ENCODE measurements around the gene APMAP. TPM values are rescaled to one million over a fixed set of nuclear protein-coding genes. Genes with fewer than 3 reads are reported as not detected.

The APMAP gene
- total and polyA plus RNA-seq, 2 of the 13 experiments (the other 11 are each of a cell fraction or from before 2014, with no cell fraction given), result 168 to 214 TPM

DNA sequence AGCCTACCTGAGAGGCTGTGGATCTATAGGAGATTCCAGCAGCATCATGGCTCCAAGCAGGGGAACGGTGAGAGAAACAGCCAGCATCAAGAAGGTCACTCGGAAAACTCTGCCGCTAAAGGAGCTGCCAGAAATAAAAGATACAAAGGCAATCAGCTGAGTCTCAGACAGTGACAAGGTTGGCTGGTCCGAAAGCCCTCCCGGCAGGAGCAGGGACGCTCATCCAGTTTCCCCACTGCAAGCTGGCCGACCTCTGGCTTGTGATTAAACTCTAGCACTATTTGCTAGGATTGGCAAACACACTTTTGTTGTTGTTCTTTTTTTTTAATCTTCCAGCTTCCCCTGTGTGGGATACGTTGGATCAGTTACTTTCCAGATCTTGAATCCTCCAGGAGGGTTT is 8.7 kb downstream of the APMAP start:
- Histone ChIP-seq H3K79me2 (ENCODE audit: insufficient read depth, low read length) (peaks cover 44% of the 10 kb centered on the region), H3K9ac (ENCODE audit: insufficient read depth, low read depth, low read length) (no peak overlapping the region), H3K4me1 (ENCODE audit: insufficient read depth, low read length) (peaks cover 55% of the 10 kb centered on the region), H3K27me3 (ENCODE audit: control insufficient read depth in 1 of 2, insufficient read depth in 2 of 2, low read length in 2 of 2) (no peaks in the 10 kb centered on the region), H3K36me3 (replicated peaks in 1 of 2; ENCODE audit: control insufficient read depth in 1 of 2, insufficient read depth in 2 of 2, low read length in 2 of 2) (peaks cover 19 to 49% of the 10 kb centered on the region in 2 experiments; a peak in 4 of 5 replicates), H3K4me2 (ENCODE audit: low read depth, low read length) (no peak overlapping the region), H2AFZ (ENCODE audit: low read length) (no peak overlapping the region), H4K20me1 (ENCODE audit: insufficient read depth, low read length) (peaks cover 4% of the 10 kb centered on the region; the same call in 1 of the 2 replicates), H3K9me3 (ENCODE audit: low read length) (no peaks in the 10 kb centered on the region), H3K4me3 (replicated peaks in 1 of 3; ENCODE audit: insufficient read depth in 1 of 3, low read depth in 2 of 3, low read length in 3 of 3) (no peak overlapping the region), H3K27ac (ENCODE audit: extremely low read length, insufficient read depth, low read length) (no peak overlapping the region)
- no TSS peak for BruUV-seq (replicated peaks)
- intact Hi-C loops (cut with micrococcal nuclease; ENCODE audit: unreplicated experiment) (no loop called here), in situ Hi-C loops (cut with HindIII; ENCODE audit: extremely low pct_ligation_motif_present, low pct_unique_long_range_greater_than_20kb) (no loop called here)
- ATAC-seq (no peak), DNase-seq (ENCODE audit: low spot score) (no peak), FAIRE-seq (no peak)
- TF ChIP-seq ZNF740 (CRISPR knock-in tag; IDR thresholded peaks at IDR 0.05) (no peak), THAP11 (CRISPR knock-in tag; IDR thresholded peaks at IDR 0.05) (no peak), MTA3 (CRISPR knock-in tag; IDR thresholded peaks at IDR 0.05) (no peak), ZGPAT (CRISPR knock-in tag; IDR thresholded peaks at IDR 0.05) (no peak), ZFX (CRISPR knock-in tag; IDR thresholded peaks at IDR 0.05; ENCODE audit: low read depth) (no peak), ZNF850 (CRISPR knock-in tag; conservative IDR thresholded peaks at IDR 0.05) (no peak), ATF3 (CRISPR knock-in tag; IDR thresholded peaks at IDR 0.05) (no peak), SETDB1 (CRISPR knock-in tag; IDR thresholded peaks at IDR 0.05; ENCODE audit: borderline replicate concordance) (no peak), ZNF274 (CRISPR knock-in tag; IDR thresholded peaks at IDR 0.05) (no peak), NR2C2 (CRISPR knock-in tag; IDR thresholded peaks at IDR 0.05; ENCODE audit: borderline replicate concordance) (no peak), HOXA3 (CRISPR knock-in tag; IDR thresholded peaks at IDR 0.05) (no peak), ZNF7 (CRISPR knock-in tag; IDR thresholded peaks at IDR 0.05) (no peak), HOMEZ (CRISPR knock-in tag; IDR thresholded peaks at IDR 0.05; ENCODE audit: low read depth) (no peak), MXI1 (IDR thresholded peaks at IDR 0.05; ENCODE audit: borderline replicate concordance, low read depth, low read length) (no peak), ZNF713 (CRISPR knock-in tag; IDR thresholded peaks at IDR 0.05) (no peak), ZNF282 (IDR thresholded peaks at IDR 0.05; ENCODE audit: partially characterized antibody) (no peak)
- WGBS (ENCODE audit: low lambda C conversion rate), result 74% methylated on average over 8 of the region's 8 CpGs
- POLR2A ChIA-PET, result no interaction called here
- CTCF ChIA-PET (ENCODE audit: low intra/inter-chr PET ratio, low total read pairs), result no interaction called here

Measured in HepG2 (cell line).